ENCODE measurements around the gene BSN. TPM values are rescaled to one million over a fixed set of nuclear protein-coding genes. Genes with fewer than 3 reads are reported as not detected.

The BSN gene
- total and polyA plus RNA-seq, 2 donors (not counting 3 experiments of a cell fraction or from before 2014, with no cell fraction given), result 0.04 to 0.27 TPM

GRCh38 chr3:49664300-49664699 is 110.0 kb downstream of the BSN start:
- Histone ChIP-seq H3K27me3 (ENCODE audit: control insufficient read depth in 2 of 2, insufficient read depth in 2 of 2, low read length in 2 of 2) (peaks cover 0 to 2% of the 10 kb centered on the region in 2 experiments), H3K4me1 (ENCODE audit: control insufficient read depth, extremely low read depth, insufficient read depth, low read length) (no peaks in the 10 kb centered on the region), H3K27ac (ENCODE audit: insufficient read depth, low read depth, low read length) (no peak overlapping the region), H2AFZ (ENCODE audit: low read depth, low read length) (no peak overlapping the region), H3K4me3 (replicated peaks in 1 of 3; ENCODE audit: insufficient read depth in 1 of 3, low read depth in 1 of 3, low read length in 3 of 3) (no peak overlapping the region), H3K36me3 (ENCODE audit: control insufficient read depth in 2 of 2, extremely low read depth in 1 of 2, insufficient read depth in 2 of 2, low read length in 2 of 2) (no peaks in the 10 kb centered on the region), H3K79me2 (ENCODE audit: control insufficient read depth, insufficient read depth, low read length) (no peaks in the 10 kb centered on the region), H3K4me2 (ENCODE audit: insufficient read depth, low read length) (no peak overlapping the region), H3K9ac (replicated peaks; ENCODE audit: extremely low read depth, insufficient read depth, low read length) (no peak overlapping the region), H4K20me1 (replicated peaks; ENCODE audit: control insufficient read depth, extremely low read depth, insufficient read depth, low read length) (no peaks in the 10 kb centered on the region), H3K9me1 (replicated peaks; ENCODE audit: control insufficient read depth, extremely low read depth, insufficient read depth, low read length) (no peaks in the 10 kb centered on the region), H3K9me3 (replicated peaks; ENCODE audit: control insufficient read depth, insufficient read depth, low read length) (no peaks in the 10 kb centered on the region)
- dilution Hi-C loops (cut with MboI; ENCODE audit: extremely low pct_ligation_motif_present, low sequenced_read_pairs), result no loop called here
- TF ChIP-seq POLR2A (IDR thresholded peaks at IDR 0.05; ENCODE audit: low read depth, low read length), result no peak
- no peak for TF ChIP-seq FOS (IDR thresholded peaks at IDR 0.05; ENCODE audit: borderline replicate concordance, insufficient read depth, low read length)
- BruUV-seq (replicated peaks), result no TSS peak
- POLR2A ChIA-PET, result no interaction called here
- FAIRE-seq, result no peak
- intact Hi-C loops (cut with micrococcal nuclease), result no loop called here
- CTCF ChIA-PET, result interaction anchor here (5.3 kb wide), 1 partner anchor 124 kb away, joined by 34 read pairs; no protein-coding TSS in a partner anchor
- DNase-seq (ENCODE audit: low read depth, low spot score), result no peak

- TF ChIP-seq POLR2AphosphoS5 (IDR thresholded peaks at IDR 0.05; ENCODE audit: insufficient read depth, low read depth, low read length) (no peak), JUN (IDR thresholded peaks at IDR 0.05; ENCODE audit: borderline replicate concordance, insufficient read depth, insufficient read length, low read depth) (no peak), MYC (IDR thresholded peaks at IDR 0.05; ENCODE audit: low read depth, low read length) (no peak), MAX (IDR thresholded peaks at IDR 0.05; ENCODE audit: insufficient read depth, insufficient read length) (no peak), GATA2 (IDR thresholded peaks at IDR 0.05; ENCODE audit: insufficient read depth, insufficient read length, low read depth, low read length) (no peak), POLR2A (IDR thresholded peaks at IDR 0.05; ENCODE audit: low read depth, low read length) (no peak)
- Histone ChIP-seq H3K4me3 (replicated peaks in 1 of 3; ENCODE audit: insufficient read depth in 1 of 3, low read depth in 1 of 3, low read length in 3 of 3) (no peak overlapping the region), H3K4me1 (ENCODE audit: control insufficient read depth, extremely low read depth, insufficient read depth, low read length) (no peaks in the 10 kb centered on the region), H3K27ac (ENCODE audit: insufficient read depth, low read depth, low read length) (no peak overlapping the region), H3K9me1 (replicated peaks; ENCODE audit: control insufficient read depth, extremely low read depth, insufficient read depth, low read length) (no peaks in the 10 kb centered on the region), H3K9ac (replicated peaks; ENCODE audit: extremely low read depth, insufficient read depth, low read length) (no peak overlapping the region), H2AFZ (ENCODE audit: low read depth, low read length) (no peak overlapping the region), H3K9me3 (replicated peaks; ENCODE audit: control insufficient read depth, insufficient read depth, low read length) (no peaks in the 10 kb centered on the region), H3K79me2 (ENCODE audit: control insufficient read depth, insufficient read depth, low read length) (no peaks in the 10 kb centered on the region), H4K20me1 (replicated peaks; ENCODE audit: control insufficient read depth, extremely low read depth, insufficient read depth, low read length) (no peaks in the 10 kb centered on the region), H3K4me2 (ENCODE audit: insufficient read depth, low read length) (no peak overlapping the region), H3K27me3 (ENCODE audit: control insufficient read depth in 2 of 2, insufficient read depth in 2 of 2, low read length in 2 of 2) (peaks cover 0 to 2% of the 10 kb centered on the region in 2 experiments), H3K36me3 (ENCODE audit: control insufficient read depth in 2 of 2, extremely low read depth in 1 of 2, insufficient read depth in 2 of 2, low read length in 2 of 2) (no peaks in the 10 kb centered on the region)
- POLR2A ChIA-PET, result no interaction called here
- FAIRE-seq (no peak), DNase-seq (ENCODE audit: low read depth, low spot score) (no peak)
- intact Hi-C loops (cut with micrococcal nuclease) (no loop called here), dilution Hi-C loops (cut with MboI; ENCODE audit: extremely low pct_ligation_motif_present, low sequenced_read_pairs) (no loop called here)
- BruUV-seq (replicated peaks), result no TSS peak
- CTCF ChIA-PET, result interaction anchor here (1.7 to 5.3 kb wide), 2 partner anchors 126 to 129 kb away, joined by 4 to 34 read pairs; no protein-coding TSS in a partner anchor
Measured at GRCh38 chr3:49665822-49666519, 111.7 kb downstream of the BSN start.

Measured in endothelial cell of umbilical vein (primary cell).